Femur (tissue), 1 donor: ENCODE results near the gene ACAA1.

Experiments used
- DNase-seq: peaks from one replicate; pipeline ENCODE4 v3.0.0-alpha.2; 2017

ACAA1 gene

DNA sequence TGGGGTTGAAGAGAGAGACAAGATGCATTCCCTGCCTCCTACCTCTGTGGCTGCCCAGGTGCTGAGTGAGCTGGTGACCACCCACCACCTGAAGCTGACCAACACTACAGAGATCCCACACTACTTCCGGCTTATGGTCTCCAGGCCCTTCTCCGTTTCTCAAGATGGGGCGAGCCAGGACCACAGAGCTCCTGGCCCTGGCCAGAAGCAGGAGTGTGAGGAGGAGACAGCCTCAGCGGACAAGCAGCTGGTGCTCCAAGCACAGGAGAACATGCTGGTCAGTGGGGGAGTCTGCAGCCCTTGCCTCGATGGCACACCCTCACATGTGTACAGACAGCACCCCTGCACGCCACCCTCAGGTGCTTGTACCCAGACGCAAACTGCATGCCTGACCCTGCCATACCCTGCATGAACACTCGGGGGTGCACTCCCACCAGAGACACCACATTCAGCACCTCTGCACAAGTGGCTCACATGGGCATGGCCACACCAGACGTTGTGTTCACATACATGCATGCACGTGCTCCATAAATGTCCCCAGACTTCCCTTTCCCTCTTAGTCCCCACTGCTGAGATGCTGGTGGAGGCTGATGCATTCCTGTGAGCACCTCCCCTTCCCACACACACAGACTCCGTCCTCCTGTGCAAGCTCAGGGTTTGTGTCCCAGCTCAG, 19.0 kb downstream of the ACAA1 start:
- DNase-seq, result peak; percentile 53

DNA sequence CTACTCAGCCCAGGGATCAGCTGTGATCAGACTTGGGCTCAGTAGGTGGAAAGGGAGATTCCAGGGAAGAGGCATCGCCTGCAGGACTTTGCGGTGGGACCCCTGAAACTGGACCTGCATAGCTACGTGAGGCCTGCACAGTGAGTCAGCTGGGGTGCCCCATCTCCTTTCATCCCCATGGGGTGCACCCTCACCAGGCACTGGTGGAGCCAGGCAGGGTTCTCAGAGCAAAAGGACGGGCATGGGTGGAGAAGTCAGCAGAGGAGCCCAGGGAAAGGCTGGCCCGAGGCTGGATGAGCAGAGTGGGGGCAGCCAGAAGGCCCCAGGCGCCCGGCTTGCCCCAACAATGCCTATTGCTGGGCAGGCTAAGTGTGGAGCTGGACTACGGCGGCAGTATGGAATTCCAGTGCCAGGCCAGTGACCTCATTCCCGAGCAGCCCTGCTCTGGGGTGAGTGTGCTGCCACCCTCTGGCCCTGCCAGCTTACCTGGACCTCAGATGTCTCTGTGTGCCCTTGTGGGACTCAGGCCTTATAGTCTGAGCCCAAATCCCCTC, 19.7 kb downstream of the ACAA1 start:
- peak; percentile 15 for DNase-seq

DNA sequence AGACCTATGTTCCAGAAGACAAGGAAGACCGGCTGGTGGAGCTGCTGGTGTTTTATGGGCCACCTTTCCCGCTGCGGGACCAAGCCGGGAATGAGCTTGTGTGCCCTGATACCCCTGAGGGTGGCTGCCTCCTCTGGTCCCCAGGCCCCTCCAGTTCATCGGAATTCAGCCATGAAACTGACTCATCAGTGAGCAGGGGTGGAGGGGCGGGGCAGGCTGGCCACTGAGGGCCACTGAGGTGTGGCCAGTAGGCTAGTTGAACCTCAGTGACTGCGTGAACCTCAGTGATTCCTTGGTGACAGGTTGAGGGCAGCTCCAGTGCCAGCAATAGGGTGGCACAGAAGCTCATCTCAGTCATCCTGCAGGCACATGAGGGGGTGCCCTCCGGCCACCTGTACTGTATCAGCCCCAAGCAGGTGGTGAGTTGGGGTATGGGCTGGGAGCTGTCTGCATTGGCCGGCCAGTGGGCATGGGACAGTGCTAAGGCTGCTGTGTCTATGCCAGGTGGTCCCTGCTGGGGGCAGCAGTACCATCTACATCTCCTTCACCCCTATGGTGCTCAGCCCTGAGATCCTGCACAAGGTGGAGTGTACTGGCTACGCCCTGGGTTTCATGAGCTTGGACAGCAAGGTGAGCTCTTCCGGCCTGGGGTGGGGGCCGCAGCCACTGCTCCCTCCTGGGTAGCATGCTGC, 20.3 kb downstream of the ACAA1 start:
- peak; percentile 16 for DNase-seq

DNA sequence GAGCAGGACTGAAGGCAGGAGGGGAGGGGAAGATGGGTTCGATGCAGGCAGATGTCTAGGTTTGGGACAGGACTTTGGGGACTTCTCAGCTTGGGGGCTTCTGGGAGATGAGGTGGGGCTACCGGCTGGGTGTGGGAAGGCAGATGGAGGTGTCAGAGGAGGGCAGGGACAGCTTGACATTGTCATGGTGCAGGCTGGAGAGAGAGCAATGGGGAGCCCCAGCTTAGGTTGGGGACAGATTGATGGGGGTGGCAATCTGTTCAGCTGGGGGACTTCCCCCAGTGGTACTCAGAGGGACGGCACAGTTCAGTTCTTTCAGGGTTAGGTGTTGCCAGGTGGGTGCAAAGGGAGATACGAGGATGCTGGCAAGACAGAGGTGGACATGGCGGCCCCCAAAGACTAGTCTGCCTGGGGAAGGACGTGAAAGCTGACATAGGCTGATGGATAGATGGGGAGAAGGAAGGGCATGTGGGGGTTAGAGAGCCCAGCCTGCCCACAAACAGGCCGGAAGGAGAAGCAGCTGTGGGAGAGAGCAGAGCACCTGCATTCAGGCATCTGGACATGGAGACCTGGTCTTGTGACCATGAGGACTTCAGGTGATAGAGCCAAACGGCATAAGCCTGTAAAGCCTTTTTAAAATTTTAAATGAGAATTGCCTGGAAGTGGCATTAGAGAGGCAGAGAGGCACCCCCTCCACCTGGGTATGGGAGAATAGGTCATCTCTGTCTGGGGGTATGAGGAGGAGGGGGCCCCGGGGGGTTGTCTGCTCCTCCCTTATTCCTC, 21.1 kb downstream of the ACAA1 start:
- peak; percentile 13 for DNase-seq

DNA sequence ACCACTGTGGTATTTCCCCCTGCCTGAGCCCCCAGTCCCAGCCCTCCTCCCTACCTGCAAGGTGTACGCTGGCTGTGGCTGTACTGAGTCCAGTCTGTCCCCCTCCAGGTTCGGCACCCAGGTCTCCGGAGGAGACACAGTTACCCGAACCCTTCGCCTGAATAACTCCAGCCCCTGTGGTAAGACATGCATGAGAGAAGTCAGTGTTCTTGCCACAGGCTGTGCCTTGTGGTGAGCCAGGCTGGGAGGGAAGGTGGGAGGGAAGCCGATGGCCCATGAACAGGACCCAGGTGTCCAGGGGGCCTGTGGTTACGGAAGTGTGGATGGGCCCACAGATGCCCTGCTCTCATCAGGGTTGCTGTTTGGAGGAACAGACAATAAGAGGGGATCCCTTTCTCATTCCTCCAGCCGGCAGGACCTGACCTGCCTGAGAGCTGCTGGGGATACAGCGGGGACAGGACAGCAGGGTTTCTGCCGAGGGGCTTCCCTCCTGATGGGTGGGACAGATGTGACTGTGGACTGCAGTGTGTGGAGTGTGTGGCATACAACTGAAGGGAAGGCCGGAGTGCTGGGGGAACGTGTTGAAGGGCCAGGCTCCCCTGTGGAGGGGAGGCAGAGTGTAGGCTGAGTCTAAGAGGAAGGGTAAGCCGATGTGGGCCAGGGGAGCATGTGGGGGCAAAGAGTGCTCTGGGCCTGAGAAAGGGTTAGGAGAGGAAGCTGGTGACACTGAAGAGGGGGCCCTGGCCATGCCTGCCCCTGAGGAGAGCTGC, 21.9 kb downstream of the ACAA1 start:
- peak; percentile 18 for DNase-seq

- DNase-seq, result peak; percentile 20
Measured at GRCh38 chr3:38114052-38114874, 22.7 kb downstream of the ACAA1 start.

GRCh38 chr3:38112378-38112761, 24.6 kb downstream of the ACAA1 start:
- DNase-seq, result peak; percentile 10

DNA sequence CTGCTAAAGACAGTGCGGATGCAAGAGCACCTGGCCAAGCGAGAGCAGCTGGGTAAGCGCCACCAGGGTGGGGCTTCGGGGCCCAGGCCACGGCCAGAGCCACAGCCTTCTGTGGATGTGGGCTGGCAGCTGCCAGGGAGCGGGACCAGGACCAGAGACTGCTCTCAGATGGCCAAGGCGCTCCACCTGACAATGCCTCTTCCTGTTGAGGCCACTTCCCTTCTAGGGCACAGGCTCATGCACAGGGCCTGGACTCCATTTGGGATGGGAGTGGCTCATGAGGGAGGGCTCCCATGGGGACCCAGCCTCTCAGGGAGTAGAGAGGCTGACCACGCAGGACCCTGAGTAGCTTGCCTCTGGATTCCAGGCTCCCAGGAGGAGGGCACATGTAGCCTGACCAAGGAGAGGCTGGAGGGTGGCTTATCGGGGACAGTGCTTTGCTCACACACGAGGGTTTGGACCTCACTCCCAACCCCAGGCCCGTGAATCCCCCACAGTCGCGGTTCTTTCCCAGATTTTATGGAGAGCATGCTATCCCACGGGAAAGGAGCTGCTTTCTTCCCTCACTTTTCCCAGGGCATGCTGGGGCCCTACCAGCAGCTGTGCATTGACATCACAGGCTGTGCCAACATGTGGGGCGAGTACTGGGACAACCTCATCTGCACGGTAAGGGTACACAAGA, 25.1 kb downstream of the ACAA1 start:
- DNase-seq, result peak; percentile 19

DNA sequence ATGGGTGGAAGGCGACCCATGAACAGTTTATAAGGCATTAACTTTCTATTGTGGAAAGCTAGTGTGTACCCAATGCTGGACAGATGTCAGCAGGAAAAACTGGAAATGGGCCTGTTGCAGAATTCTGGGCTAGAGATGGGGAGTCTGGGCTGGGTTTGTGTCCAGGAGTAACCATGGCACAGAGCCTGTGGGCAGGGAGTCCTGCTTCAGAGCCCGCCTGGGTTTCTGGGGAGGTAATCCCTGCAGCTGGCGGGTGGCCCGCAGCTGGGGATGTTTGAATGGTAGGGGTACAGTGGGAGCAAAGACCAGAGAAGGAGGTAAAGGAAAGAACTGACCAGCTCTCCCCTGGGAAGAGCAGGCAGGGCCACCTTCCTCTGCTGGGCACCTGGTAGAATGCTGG, 25.7 kb downstream of the ACAA1 start:
- DNase-seq, result peak; percentile 15

DNA sequence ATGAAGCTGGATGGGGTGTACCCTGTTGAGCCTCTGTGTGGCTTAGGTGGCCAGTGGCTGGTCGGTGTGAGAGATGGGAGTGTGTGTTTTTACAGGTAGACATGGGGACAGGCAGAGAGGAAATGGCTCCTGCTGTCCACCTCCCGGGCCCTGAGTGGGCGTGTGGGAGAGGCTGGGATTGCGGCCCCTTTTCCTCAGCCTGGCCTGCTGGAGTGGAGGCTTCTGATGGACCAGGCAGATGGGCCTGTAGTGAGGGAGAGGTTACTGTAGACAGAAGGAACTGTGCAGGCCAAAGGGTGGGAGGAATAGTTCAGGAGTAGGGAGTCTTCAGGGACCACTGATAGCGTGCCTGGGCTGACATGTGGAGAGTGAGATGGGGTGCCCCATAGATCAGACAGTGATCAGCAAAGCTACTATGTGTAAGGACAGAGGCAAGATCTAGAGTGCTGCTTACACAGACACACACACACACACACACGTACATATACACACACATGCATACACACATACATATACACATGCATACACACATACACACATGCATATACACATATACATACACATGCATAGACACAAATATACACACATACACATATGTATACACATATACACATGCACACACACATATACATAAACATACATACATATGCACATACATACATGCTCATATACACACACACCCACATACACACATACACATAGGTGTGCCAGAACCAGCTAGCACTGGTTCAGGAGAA, 26.4 kb downstream of the ACAA1 start:
- peak; percentile 7 for DNase-seq

GRCh38 chr3:38109580-38110313, 27.2 kb downstream of the ACAA1 start:
- DNase-seq, result peak; percentile 18

- peak; percentile 10 for DNase-seq
Measured at GRCh38 chr3:38108649-38109579, 28.0 kb downstream of the ACAA1 start.

- DNase-seq, result peak; percentile 9
Measured at GRCh38 chr3:38107911-38108648, 28.8 kb downstream of the ACAA1 start.

DNA sequence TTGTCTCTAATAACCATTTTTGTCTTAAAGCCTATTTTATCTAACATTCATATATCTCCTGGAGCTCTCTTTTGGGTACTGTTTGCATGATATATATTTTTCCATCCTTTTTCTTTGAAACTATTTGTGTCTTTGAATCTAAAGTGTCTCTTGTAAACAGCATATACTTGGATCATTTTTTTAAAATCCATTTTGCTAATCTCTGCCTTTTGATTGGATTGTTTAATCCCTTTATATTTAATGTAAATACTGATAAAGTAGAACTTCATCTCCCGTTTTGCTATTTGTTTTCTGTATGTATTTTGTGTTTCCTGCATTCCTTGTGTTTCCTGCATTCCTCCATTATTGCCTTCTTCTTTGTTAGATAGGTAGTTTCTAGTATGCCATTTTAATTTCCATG, 31.4 kb downstream of the ACAA1 start:
- DNase-seq, result no peak

DNA sequence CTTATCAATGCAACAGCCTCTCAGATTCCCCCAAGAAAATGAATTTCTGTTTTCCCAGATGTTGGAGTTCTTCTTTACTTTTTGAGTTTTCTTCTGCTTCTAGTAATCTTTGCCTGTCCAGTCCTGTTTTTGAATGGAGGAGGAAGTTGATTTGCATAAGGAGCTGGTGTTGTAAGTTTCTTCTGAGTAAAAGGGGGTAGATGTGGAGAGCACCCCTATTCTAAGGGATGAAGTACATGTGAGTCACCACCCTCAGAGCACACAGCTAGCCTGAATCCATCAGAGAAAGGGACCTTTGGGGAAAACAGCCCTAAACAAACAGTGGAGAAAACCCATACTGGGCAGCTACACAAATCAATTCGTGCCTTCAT, 34.5 kb downstream of the ACAA1 start:
- no peak for DNase-seq

GRCh38 chr3:38101811-38102443, 35.0 kb downstream of the ACAA1 start:
- DNase-seq, result no peak

DNA sequence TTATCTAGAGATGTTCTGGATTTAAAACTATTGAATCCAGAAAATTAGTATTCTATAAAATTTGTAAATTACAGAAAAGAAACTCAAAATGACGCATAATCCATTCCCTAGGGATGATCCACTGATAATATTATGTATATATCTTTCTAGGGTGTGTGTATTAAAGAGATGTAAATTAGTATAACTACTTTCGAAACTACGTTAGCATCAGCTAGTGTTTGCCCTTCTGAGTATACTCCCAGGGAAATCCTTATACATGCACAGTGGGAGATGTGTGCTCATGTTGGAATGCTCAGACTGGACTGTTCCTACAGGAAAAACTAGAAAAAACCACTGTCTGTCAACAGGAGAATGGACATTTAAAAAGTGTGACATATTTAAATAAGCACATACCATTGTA, 36.4 kb downstream of the ACAA1 start:
- DNase-seq, result no peak
